H1 (cell line): ENCODE results near the gene PPOX. TPM values are rescaled to one million over a fixed set of nuclear protein-coding genes. Genes with fewer than 3 reads are reported as not detected.

Source experiments
- BRCA1 ChIP-seq: IDR thresholded peaks from 2 replicates; pipeline ENCODE4 v1.6.1; 2012; ENCODE audit warnings: low read depth, low read length, improper control_type of control experiment
- E2F6 ChIP-seq: IDR thresholded peaks from 2 replicates; pipeline ENCODE4 v1.6.1; 2012; ENCODE audit warnings: inconsistent platforms
- EGR1 ChIP-seq: IDR thresholded peaks from 2 replicates; pipeline ENCODE4 v1.6.1; 2011; ENCODE audit warnings: low read depth, low read length, borderline replicate concordance
- FOSL1 ChIP-seq: IDR thresholded peaks from 2 replicates; pipeline ENCODE4 v1.6.1; 2011; ENCODE audit warnings: mild to moderate bottlenecking, low read depth, low read length, moderate library complexity; ENCODE audit not compliant: insufficient read depth
- MAFK ChIP-seq: IDR thresholded peaks from 2 replicates; pipeline ENCODE4 v1.6.1; 2012; ENCODE audit warnings: low read depth, mild to moderate bottlenecking, improper control_type of control experiment, low read length
- MAX ChIP-seq: IDR thresholded peaks from 2 replicates; pipeline ENCODE4 v1.6.1; 2012; ENCODE audit warnings: inconsistent platforms
- POLR2A ChIP-seq, 2 experiments: IDR thresholded peaks; 1 replicate in 1 of 2; 2 replicates in 1 of 2; pipeline ENCODE4 v1.6.1; 2011; ENCODE audit warnings: low read depth in 2 of 2, low read length in 2 of 2, mild to moderate bottlenecking in 2 of 2; ENCODE audit errors: control extremely low read depth in 1 of 2
- POU5F1 ChIP-seq: IDR thresholded peaks from 2 replicates; pipeline ENCODE4 v1.6.1; 2011; ENCODE audit warnings: low read depth, mild to moderate bottlenecking, low read length, moderate library complexity
- RAD21 ChIP-seq, 2 experiments: IDR thresholded peaks in 1 of 2; conservative IDR thresholded peaks in 1 of 2; 2 replicates each; pipeline ENCODE4 v1.6.1; 2011; ENCODE audit warnings: low read depth in 2 of 2, low read length in 2 of 2, improper control_type of control experiment in 1 of 2, inconsistent platforms in 1 of 2, mild to moderate bottlenecking in 1 of 2, moderate library complexity in 1 of 2
- SP1 ChIP-seq: IDR thresholded peaks from 2 replicates; pipeline ENCODE4 v1.6.1; 2011; ENCODE audit warnings: low read depth, low read length
- TEAD4 ChIP-seq: IDR thresholded peaks from 2 replicates; pipeline ENCODE4 v1.6.1; 2012; ENCODE audit warnings: low read depth, low read length, inconsistent platforms, mixed read lengths
- polyA plus RNA-seq, 7 experiments: library from polyadenylated mRNA; depleted of rRNA in 3 of 7; stranded (reverse) in 5 of 7; unstranded in 2 of 7; fragments of >200 nt in 5 of 7; fragments of 200-250 nt in 2 of 7; gene quantifications; 1 replicate in 5 of 7; 2 replicates in 1 of 7; 4 replicates in 1 of 7; pipeline versions ENCODE4 v1.2.1 to v1.2.3, GENCODE V29; 2011 to 2013; ENCODE audit warnings: missing spikeins in 2 of 7, mixed read lengths in 2 of 7
- total RNA-seq: library from RNA; stranded (reverse); fragmentation: NEBNext Ultra II Directional; extraction: Animal tissue kit (Norgen Biotek cat#: 25700); gene quantifications from 2 replicates; pipeline ENCODE4 v1.2.1, GENCODE V29; 2021
- TF ChIP-seq, protein P1 (sequence below): IDR thresholded peaks from 2 replicates; pipeline ENCODE4 v1.6.1; 2011; ENCODE audit warnings: low read length, improper control_type of control experiment

The PPOX gene
- total and polyA plus RNA-seq, 2 of the 8 experiments (the other 6 are each of a cell fraction or from before 2014, with no cell fraction given), result 39.4 to 40.4 TPM

DNA sequence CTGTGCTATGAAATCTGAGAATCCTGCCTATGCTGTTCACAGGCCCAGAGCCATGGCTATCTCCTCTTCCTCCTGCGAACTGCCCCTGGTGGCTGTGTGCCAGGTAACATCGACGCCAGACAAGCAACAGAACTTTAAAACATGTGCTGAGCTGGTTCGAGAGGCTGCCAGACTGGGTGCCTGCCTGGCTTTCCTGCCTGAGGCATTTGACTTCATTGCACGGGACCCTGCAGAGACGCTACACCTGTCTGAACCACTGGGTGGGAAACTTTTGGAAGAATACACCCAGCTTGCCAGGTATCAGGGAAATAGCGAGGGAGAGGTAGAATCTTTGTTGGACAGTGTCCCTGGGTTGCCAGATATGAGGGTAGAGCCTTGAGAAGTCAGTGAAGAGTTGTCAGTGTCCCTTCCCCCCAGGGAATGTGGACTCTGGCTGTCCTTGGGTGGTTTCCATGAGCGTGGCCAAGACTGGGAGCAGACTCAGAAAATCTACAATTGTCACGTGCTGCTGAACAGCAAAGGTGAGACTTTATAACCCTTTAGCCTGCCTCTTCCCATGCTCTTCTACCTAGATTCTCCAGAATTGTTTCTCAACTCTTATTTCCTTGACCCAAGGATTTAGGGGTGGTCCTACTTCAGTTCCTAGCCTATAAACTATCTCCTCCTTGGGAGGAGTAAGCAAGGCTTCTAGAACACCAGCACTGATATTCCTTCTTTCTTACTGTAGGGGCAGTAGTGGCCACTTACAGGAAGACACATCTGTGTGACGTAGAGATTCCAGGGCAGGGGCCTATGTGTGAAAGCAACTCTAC lies 46.9 kb upstream of the PPOX start (continued):
- TF ChIP-seq POU5F1 (no peak), BRCA1 (no peak), POLR2A (IDR thresholded peaks at IDR 0.05; ENCODE audit: control extremely low read depth in 1 of 2, low read depth in 2 of 2, low read length in 2 of 2) (peak in 1 of 2 experiments; percentile 19; a peak in 1 of 3 replicates), E2F6 (no peak), RAD21 (IDR thresholded peaks at IDR 0.05 in 1 of 2, conservative IDR thresholded peaks at IDR 0.05 in 1 of 2; ENCODE audit: low read depth in 2 of 2, low read length in 2 of 2) (peak; percentile 23 to 43), SP1 (no peak), FOSL1 (no peak), TEAD4 (peak; percentile 64; the same call in 1 of the 2 replicates), EGR1 (no peak), MAFK (no peak), MAX (peak; percentile 35; the same call in 1 of the 2 replicates)
- TF ChIP-seq, protein P1, sequence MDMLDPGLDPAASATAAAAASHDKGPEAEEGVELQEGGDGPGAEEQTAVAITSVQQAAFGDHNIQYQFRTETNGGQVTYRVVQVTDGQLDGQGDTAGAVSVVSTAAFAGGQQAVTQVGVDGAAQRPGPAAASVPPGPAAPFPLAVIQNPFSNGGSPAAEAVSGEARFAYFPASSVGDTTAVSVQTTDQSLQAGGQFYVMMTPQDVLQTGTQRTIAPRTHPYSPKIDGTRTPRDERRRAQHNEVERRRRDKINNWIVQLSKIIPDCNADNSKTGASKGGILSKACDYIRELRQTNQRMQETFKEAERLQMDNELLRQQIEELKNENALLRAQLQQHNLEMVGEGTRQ, result no peak
